22Rv1 (cell line): ENCODE measurements around the gene HELZ.

Experiments
- ZFX ChIP-seq: fragments of 450-650 bp; IDR thresholded peaks from 2 replicates; pipeline ENCODE4 v1.6.1; 2017; ENCODE audit warnings: antibody characterized with exemption, borderline replicate concordance
- TF ChIP-seq, protein P1 (sequence below): fragments of 450-650 bp; IDR thresholded peaks from 2 replicates; pipeline ENCODE4 v1.5.1; 2017; ENCODE audit warnings: mild to moderate bottlenecking

DNA sequence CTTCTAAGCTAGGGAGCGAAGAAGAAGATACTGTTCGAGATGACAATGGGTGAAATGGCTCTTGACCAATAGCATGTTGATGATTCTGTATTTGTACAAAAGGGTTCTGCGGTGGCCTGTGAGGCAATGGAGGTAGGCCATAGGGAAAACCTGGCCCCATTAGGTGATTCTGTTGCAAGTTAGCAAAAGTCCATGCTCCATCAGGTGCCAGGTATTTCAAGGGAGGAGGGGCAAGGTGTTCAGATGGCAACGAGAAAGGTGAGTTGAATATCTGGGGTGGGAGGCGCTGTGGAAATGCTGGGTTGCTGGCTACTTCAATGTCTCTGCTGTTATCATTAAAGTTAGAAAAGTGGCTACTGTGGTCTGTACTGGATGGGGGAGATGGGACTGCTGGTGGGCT lies 137.8 kb downstream of the HELZ start:
- TF ChIP-seq, protein P1, sequence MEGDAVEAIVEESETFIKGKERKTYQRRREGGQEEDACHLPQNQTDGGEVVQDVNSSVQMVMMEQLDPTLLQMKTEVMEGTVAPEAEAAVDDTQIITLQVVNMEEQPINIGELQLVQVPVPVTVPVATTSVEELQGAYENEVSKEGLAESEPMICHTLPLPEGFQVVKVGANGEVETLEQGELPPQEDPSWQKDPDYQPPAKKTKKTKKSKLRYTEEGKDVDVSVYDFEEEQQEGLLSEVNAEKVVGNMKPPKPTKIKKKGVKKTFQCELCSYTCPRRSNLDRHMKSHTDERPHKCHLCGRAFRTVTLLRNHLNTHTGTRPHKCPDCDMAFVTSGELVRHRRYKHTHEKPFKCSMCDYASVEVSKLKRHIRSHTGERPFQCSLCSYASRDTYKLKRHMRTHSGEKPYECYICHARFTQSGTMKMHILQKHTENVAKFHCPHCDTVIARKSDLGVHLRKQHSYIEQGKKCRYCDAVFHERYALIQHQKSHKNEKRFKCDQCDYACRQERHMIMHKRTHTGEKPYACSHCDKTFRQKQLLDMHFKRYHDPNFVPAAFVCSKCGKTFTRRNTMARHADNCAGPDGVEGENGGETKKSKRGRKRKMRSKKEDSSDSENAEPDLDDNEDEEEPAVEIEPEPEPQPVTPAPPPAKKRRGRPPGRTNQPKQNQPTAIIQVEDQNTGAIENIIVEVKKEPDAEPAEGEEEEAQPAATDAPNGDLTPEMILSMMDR: no peak
- no peak for TF ChIP-seq ZFX
